HUES64 (cell line): ENCODE data around the gene MCF2L2.
"Not testable (repeated sequence)": the region's sequence is repeated elsewhere in the genome, so short reads cannot be mapped to it uniquely, and the experiment has no call there.

ENCODE experiments used
- H3K27ac ChIP-seq: 2 replicates; pipeline ENCODE4 v1.7.0; 2013; ENCODE audit warnings: low read depth, low read length, inconsistent platforms
- H3K27me3 ChIP-seq: 2 replicates; pipeline ENCODE4 v1.6.1; 2013; ENCODE audit warnings: mild to moderate bottlenecking, low read length; ENCODE audit not compliant: insufficient read depth
- H3K36me3 ChIP-seq: 2 replicates; pipeline ENCODE4 v1.6.1; 2013; ENCODE audit warnings: mild to moderate bottlenecking, low read length; ENCODE audit not compliant: insufficient read depth
- H3K4me1 ChIP-seq: 2 replicates; pipeline ENCODE4 v1.6.1; 2013; ENCODE audit warnings: mild to moderate bottlenecking, low read length, moderate library complexity; ENCODE audit not compliant: insufficient read depth
- H3K4me3 ChIP-seq: 2 replicates; pipeline ENCODE4 v1.5.1; 2013; ENCODE audit warnings: mild to moderate bottlenecking, low read length, moderate library complexity
- H3K9ac ChIP-seq: 2 replicates; pipeline ENCODE4 v1.6.1; 2013; ENCODE audit warnings: mild to moderate bottlenecking, low read depth, low read length
- H3K9me3 ChIP-seq: 2 replicates; pipeline ENCODE4 v1.6.1; 2013; ENCODE audit warnings: low read depth, low read length; ENCODE audit not compliant: insufficient read depth
- WGBS: fragments of 150-250, 120-280 bp; methylation state at CpG from one replicate; pipeline ENCODE4 v1.1.7; 2013; ENCODE audit warnings: missing lambda C conversion rate; 5-methylcytosine and 5-hydroxymethylcytosine counted together

MCF2L2 gene

DNA sequence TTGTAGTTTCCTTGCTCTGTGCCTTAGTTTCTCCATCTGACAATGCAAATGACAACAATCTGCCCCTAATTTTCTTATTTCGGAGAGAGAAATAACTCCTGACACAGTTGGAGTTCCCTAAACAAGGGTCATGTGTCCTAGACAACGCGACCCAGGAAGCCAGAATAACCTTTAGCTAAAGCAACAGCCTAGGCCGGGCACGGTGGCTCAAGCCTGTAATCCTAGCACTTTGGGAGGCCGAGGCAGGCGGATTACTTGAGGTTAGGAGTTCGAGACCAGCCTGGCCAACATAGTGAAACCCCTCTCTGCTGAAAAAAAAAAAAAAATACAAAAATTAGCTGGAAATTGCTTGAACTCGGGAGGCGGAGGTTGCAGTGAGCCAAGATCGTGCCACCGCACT is 49.9 kb downstream of the MCF2L2 start:
- Histone ChIP-seq H3K27ac (no peak overlapping the region), H3K4me3 (no peak overlapping the region), H3K9ac (no peak overlapping the region), H3K9me3 (no peaks in the 10 kb centered on the region), H3K36me3 (peaks cover 12% of the 10 kb centered on the region), H3K27me3 (no peaks in the 10 kb centered on the region), H3K4me1 (no peaks in the 10 kb centered on the region)
- WGBS: 97% methylated on average over 12 of the region's 12 CpGs

GRCh38 chr3:183378008-183378407 is 50.4 kb downstream of the MCF2L2 start:
- H3K27ac ChIP-seq: no peak overlapping the region
- 96% methylated on average over 3 of the region's 3 CpGs for WGBS

DNA sequence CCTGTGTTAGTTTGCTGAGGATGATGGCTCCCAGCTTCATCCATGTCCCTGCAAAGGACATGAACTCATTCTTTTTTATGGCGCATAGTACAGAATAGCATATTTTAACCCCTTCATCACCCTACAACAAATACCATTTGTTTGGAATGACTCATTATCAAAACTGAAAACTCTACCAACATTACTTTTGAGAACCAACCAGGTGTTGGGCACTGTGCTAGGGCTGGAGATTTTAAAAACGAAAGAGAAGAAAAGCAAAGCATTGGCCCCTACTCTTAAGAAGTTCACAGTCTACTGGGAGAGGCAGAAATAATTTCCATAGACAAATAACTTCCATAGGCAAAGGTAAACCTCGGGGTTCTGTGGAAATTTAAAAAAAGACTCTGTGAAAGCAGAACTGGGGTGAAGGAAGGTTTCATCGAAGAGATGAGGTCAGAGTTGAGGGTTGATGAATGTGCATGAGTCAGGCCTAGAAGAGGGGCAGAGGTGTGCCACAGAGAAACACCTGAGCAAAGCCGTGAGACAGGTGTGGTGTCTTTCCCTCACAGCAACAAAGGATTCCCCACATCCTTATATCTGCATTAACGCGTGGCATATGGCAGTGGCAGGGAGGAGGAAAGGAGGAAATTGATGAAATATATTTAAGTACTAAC is 51.0 kb downstream of the MCF2L2 start:
- WGBS: 96% methylated on average over 4 of the region's 7 CpGs
- no peaks in the 10 kb centered on the region for H3K9me3 ChIP-seq
- H3K4me1 ChIP-seq: no peaks in the 10 kb centered on the region
- H3K4me3 ChIP-seq: no peak overlapping the region
- H3K9ac ChIP-seq: no peak overlapping the region
- no peak overlapping the region for H3K27ac ChIP-seq
- no peaks in the 10 kb centered on the region for H3K27me3 ChIP-seq
- H3K36me3 ChIP-seq: peaks cover 12% of the 10 kb centered on the region

More at GRCh38 chr3:183378008-183378407, 50.4 kb downstream of the MCF2L2 start:
- Histone ChIP-seq H3K4me1 (no peaks in the 10 kb centered on the region), H3K9ac (no peak overlapping the region), H3K4me3 (no peak overlapping the region), H3K27me3 (no peaks in the 10 kb centered on the region), H3K36me3 (peaks cover 12% of the 10 kb centered on the region), H3K9me3 (no peaks in the 10 kb centered on the region)

DNA sequence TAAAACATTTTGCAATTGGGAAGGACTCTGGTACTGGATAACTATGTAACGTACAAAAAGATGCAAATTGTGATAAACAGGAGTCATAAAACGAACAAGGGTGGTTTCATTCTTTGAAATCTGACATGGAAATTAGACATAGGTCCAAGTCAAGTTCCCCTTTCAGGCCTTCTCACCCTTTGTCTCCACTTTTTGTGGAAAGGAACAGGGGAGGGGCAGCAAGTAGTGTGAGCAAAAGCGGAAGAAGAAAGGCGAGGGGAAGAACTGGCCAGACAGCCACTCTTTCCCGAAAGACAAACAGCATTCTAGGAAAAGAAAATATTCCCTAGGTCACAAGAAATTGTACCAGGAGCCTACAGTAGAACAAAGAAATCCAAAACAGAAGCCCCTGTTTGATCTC is 52.6 kb downstream of the MCF2L2 start:
- no peak overlapping the region for H3K27ac ChIP-seq
- H3K9me3 ChIP-seq: no peaks in the 10 kb centered on the region
- H3K4me1 ChIP-seq: no peaks in the 10 kb centered on the region

DNA sequence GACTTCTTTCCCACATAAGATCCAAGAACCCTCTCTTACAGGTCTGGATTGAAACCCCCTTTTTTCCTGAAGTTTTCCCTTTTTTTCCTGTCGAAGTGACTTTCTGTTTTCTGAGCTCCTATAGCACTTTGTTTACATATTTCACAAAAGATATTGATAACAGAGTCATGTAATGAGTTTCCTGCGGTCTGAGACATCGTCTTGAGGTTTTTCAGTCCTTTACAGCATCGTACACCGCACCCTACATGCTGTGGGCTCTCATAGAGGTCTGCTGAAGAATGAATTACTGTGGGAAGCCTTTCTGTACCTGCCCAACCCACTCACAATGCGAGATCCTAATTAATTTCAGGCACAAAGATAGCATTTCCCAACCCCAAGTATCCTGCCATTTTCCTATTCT is 53.1 kb downstream of the MCF2L2 start:
- Histone ChIP-seq H3K9ac (no peak overlapping the region), H3K27me3 (no peaks in the 10 kb centered on the region), H3K27ac (no peak overlapping the region), H3K9me3 (no peaks in the 10 kb centered on the region), H3K36me3 (peaks cover 12% of the 10 kb centered on the region), H3K4me3 (no peak overlapping the region), H3K4me1 (no peaks in the 10 kb centered on the region)
- 96% methylated on average over 6 of the region's 6 CpGs for whole genome bisulfite sequencing

More for the DNA sequence above, 52.6 kb downstream of the MCF2L2 start:
- H3K4me3 ChIP-seq: no peak overlapping the region
- WGBS: 91% methylated on average over 3 of the region's 5 CpGs
- no peaks in the 10 kb centered on the region for H3K27me3 ChIP-seq
- H3K9ac ChIP-seq: no peak overlapping the region
- H3K36me3 ChIP-seq: peaks cover 12% of the 10 kb centered on the region

GRCh38 chr3:183372911-183373310 is 55.5 kb downstream of the MCF2L2 start:
- H3K4me1 ChIP-seq: no peaks in the 10 kb centered on the region
- no peaks in the 10 kb centered on the region for H3K9me3 ChIP-seq
- no peak overlapping the region for H3K27ac ChIP-seq
- 100% methylated on average over 3 of the region's 3 CpGs for WGBS
- no peak overlapping the region for H3K9ac ChIP-seq
- no peaks in the 10 kb centered on the region for H3K36me3 ChIP-seq
- no peaks in the 10 kb centered on the region for H3K27me3 ChIP-seq
- H3K4me3 ChIP-seq: no peak overlapping the region

DNA sequence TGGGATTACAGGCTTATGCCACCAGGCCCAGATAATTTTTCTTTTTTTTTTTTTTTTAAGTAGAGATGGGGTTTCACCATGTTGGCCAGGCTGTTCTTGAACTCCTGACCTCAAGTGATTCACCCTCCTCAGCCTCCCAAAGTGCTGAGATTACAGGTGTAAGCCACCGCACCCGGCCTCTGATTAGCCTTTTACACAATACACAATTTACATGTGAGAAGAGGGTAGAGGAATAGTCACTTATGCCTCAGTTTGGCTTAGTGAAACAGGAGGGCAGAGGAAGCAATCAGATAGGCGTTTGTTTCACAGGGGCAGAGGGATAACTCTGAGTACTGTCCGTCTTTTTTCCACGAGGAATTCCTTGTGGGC is 56.8 kb downstream of the MCF2L2 start:
- H3K9me3 ChIP-seq, H3K27ac ChIP-seq, H3K27me3 ChIP-seq, H3K9ac ChIP-seq, H3K36me3 ChIP-seq, H3K4me3 ChIP-seq, H3K4me1 ChIP-seq: not testable (repeated sequence)
- WGBS: 91% methylated on average over 3 of the region's 5 CpGs

GRCh38 chr3:183370391-183370790 is 58.0 kb downstream of the MCF2L2 start:
- WGBS: 94% methylated on average over 4 of the region's 4 CpGs
- Histone ChIP-seq H3K9ac (no peak overlapping the region), H3K9me3 (no peaks in the 10 kb centered on the region), H3K4me3 (no peak overlapping the region), H3K4me1 (no peaks in the 10 kb centered on the region), H3K36me3 (no peaks in the 10 kb centered on the region), H3K27ac (no peak overlapping the region), H3K27me3 (no peaks in the 10 kb centered on the region)

- H3K9ac ChIP-seq: no peak overlapping the region
Observed at GRCh38 chr3:183369627-183370026, 58.8 kb downstream of the MCF2L2 start.

DNA sequence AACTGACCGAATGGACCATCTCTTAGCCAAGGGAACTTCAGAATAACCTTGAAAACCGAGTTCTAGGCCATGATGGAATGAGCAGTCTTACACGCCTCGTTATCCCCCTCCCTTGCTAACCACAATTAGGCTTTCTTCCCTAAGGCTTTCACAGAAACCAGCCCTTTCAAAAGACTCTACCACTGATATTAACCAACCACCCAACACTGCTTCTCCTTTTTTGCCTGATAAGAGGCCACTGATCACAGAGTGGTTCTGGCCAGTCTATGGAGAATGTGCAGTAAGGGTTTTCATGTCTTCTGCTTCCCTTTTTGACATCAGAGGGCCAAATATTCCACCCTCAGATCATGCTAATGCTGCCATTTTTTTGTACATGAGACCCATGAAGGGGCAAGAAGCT is 59.3 kb downstream of the MCF2L2 start:
- H3K27me3 ChIP-seq: no peaks in the 10 kb centered on the region
- no peak overlapping the region for H3K4me3 ChIP-seq
- no peaks in the 10 kb centered on the region for H3K9me3 ChIP-seq
- no peak overlapping the region for H3K9ac ChIP-seq
- no peaks in the 10 kb centered on the region for H3K4me1 ChIP-seq
- H3K27ac ChIP-seq: no peak overlapping the region
- H3K36me3 ChIP-seq: no peaks in the 10 kb centered on the region
- 94% methylated on average over 4 of the region's 4 CpGs for WGBS

More at GRCh38 chr3:183369627-183370026, 58.8 kb downstream of the MCF2L2 start:
- WGBS: 94% methylated on average over 2 of the region's 2 CpGs
- no peaks in the 10 kb centered on the region for H3K27me3 ChIP-seq
- H3K4me3 ChIP-seq: no peak overlapping the region
- H3K4me1 ChIP-seq: no peaks in the 10 kb centered on the region
- no peaks in the 10 kb centered on the region for H3K9me3 ChIP-seq
- H3K27ac ChIP-seq: no peak overlapping the region
- no peaks in the 10 kb centered on the region for H3K36me3 ChIP-seq

DNA sequence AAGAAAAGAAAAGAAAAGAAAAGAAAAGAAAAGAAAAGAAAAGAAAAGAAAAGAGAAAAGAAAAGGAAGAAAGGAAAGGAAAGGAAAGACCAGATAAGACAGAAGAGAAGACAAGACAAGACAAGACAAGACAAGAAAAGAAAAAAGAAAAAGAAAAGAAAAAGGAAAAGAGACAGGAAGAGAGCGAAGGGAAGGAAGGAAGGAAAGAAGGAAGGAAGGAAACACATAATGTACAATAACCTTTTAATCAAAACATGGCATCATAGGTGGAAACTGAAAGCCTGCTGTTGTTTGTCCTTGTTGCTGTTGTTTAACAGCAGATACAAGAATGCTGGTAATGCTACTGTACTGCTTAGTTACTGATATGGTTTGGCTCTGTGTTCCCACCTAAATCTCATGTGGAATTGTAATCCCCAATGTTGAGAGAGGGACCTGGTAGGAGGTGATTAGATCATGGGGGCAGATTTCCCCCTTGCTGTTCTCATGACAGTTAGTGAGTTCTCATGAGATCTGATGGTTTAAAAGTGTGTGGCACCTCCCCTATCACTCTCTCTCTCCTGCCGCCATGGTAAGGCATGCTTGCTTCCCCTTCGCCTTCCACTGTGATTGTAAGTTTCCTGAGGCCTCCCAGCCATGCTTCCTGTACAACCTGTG is 67.3 kb downstream of the MCF2L2 start:
- Histone ChIP-seq H3K4me1 (no peaks in the 10 kb centered on the region), H3K27ac (no peak overlapping the region), H3K9me3 (no peaks in the 10 kb centered on the region), H3K4me3 (no peak overlapping the region), H3K9ac (no peak overlapping the region), H3K27me3 (no peaks in the 10 kb centered on the region), H3K36me3 (no peaks in the 10 kb centered on the region)
- 96% methylated on average over 3 of the region's 3 CpGs for WGBS
